ENCODE measurements around the gene HRAS.

DNA sequence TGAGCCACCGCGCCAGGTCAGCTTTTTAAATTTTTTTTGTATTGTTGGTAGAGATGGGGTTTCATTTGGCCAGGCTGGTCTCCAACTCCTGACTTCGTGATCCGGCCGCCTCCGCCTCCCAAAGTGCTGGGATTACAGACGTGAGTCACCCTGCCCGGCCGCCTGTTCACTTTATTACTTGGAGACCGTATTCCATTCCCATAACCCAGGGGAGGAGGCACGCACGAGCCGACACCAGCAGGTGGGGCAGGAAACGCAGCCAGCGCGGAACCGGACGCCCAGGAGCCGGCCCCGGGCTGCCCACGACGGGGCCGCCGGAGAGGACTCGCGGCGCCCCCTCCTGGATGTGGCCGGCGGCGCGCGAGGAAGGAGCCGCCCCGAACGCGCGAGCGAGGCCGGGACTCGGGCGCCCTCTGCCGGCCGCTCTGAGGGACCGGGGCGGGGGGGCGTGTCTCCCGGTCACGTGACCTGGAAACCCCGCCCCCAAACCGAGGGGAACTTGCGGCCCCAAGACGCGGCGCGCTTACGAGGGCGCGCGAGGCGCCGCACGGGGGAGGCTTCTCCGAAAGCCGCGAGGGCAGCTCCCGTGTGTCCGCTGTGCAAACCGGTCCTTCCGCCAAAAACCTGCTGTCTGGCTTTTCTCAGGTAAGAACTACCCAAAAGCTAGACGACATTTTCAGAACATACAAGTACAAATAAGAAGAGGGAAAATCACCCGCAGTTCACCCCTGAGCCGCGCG, 16.7 kb downstream of the HRAS start:
- peak; percentile 91 for TF ChIP-seq CTCF (IDR thresholded peaks at IDR 0.05)
- TF ChIP-seq EZH2 (IDR thresholded peaks at IDR 0.05): no peak
- no peak for TF ChIP-seq EZH2phosphoT487 (IDR thresholded peaks at IDR 0.05)

Measured in neural progenitor cell (in vitro differentiated cells).